Tibial artery (tissue), 4 donors: Measurements from ENCODE around the gene PRXL2B.
"Not testable (repeated sequence)": the region's sequence is repeated elsewhere in the genome, so short reads cannot be mapped to it uniquely, and the experiment has no call there.

Source experiments
- DNase-seq, 2 donors: peaks; one replicate each; pipeline ENCODE4 v3.0.0-alpha.2; 2019
- H3K27ac ChIP-seq, 2 donors: fragments of 200-600 bp; sonication (generic) in 1 of 2; 1 replicate in 1 of 2; 2 replicates in 1 of 2; pipeline ENCODE4 v1.5.1; 2018 to 2019; ENCODE audit warnings: mild to moderate bottlenecking in 1 of 2
- H3K27me3 ChIP-seq, 2 donors: fragments of 200-600 bp; sonication (generic) in 1 of 2; one replicate each; pipeline versions ENCODE4 v1.5.1 to v1.6.0; 2016 to 2019
- H3K36me3 ChIP-seq, 3 donors: fragments of 200-600 bp; sonication (generic) in 2 of 3; one replicate each; pipeline ENCODE4 v1.5.1; 2016 to 2019; ENCODE audit warnings: mild to moderate bottlenecking in 2 of 3
- H3K4me1 ChIP-seq, 4 donors: fragments of 200-600 bp; sonication (generic) in 2 of 4; 1 replicate in 3 of 4; 2 replicates in 1 of 4; pipeline ENCODE4 v1.5.1; 2016 to 2019
- H3K4me3 ChIP-seq, 2 donors: fragments of 200-600 bp; sonication (generic) in 1 of 2; 1 replicate in 1 of 2; 2 replicates in 1 of 2; pipeline ENCODE4 v1.5.1; 2018 to 2019; ENCODE audit warnings: mild to moderate bottlenecking in 2 of 2
- H3K9me3 ChIP-seq, 3 donors: fragments of 200-600 bp; sonication (generic) in 1 of 3; one replicate each; pipeline ENCODE4 v1.5.1; 2016 to 2019
- CTCF ChIP-seq, 2 experiments: fragments of 200-600 bp in 1 of 2; fragments of 450-650 bp in 1 of 2; IDR thresholded peaks; one replicate each; pipeline ENCODE4 v1.5.1; 2017 to 2019; ENCODE audit warnings: antibody characterized with exemption in 2 of 2, mild to moderate bottlenecking in 1 of 2, moderate library complexity in 1 of 2
- intact Hi-C: fragments of 100-400 bp; cut with DNase I; formaldehyde crosslinking; loops from one replicate; pipeline ENCODE4 v1.15.0; 2023; ENCODE audit warnings: low total_unique reads

PRXL2B gene

DNA sequence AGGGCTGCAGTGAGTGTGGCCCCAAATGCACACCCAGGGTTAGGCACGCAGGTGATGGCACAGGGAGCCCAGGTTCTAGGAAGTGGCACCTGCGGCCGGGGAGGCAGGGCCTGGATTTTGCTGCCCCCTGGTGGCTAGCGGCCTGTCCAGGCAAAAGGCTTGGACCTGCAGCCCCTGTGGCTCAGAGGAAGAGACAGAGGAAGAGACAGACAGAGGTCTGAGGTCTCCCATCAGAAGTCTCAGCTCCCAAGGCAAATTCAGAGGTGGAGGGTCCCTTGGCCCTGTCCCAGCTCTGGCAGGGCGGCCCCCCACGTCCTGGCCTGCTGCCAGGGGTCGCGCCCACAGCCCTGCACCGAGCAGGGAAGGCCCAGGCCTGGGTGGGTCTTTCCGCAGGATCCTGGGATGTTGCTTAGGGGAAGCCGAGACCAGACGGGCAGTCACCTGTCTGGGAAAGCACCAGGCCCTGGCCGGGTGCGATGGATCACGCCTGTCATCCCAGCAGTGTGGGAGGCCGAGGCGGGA, 38.4 kb upstream of the PRXL2B start:
- peak overlapping the region; percentile 95 to 97 for H3K27ac ChIP-seq
- peaks cover 0 to 36% of the 10 kb centered on the region in 2 donors for H3K27me3 ChIP-seq
- peak; percentile 91 to 97 for TF ChIP-seq CTCF (IDR thresholded peaks at IDR 0.05)
- peak overlapping the region; percentile 37 to 64 for H3K4me3 ChIP-seq
- peaks cover 0 to 65% (median 41%) of the 10 kb centered on the region in 4 donors for H3K4me1 ChIP-seq
- H3K9me3 ChIP-seq = no peaks in the 10 kb centered on the region
- intact Hi-C loops = loop anchor here (2.0 kb wide), 1 partner anchor 133 kb away; no protein-coding TSS in a partner anchor
- peak; percentile 73 to 91 for DNase-seq
- no peaks in the 10 kb centered on the region for H3K36me3 ChIP-seq

DNA sequence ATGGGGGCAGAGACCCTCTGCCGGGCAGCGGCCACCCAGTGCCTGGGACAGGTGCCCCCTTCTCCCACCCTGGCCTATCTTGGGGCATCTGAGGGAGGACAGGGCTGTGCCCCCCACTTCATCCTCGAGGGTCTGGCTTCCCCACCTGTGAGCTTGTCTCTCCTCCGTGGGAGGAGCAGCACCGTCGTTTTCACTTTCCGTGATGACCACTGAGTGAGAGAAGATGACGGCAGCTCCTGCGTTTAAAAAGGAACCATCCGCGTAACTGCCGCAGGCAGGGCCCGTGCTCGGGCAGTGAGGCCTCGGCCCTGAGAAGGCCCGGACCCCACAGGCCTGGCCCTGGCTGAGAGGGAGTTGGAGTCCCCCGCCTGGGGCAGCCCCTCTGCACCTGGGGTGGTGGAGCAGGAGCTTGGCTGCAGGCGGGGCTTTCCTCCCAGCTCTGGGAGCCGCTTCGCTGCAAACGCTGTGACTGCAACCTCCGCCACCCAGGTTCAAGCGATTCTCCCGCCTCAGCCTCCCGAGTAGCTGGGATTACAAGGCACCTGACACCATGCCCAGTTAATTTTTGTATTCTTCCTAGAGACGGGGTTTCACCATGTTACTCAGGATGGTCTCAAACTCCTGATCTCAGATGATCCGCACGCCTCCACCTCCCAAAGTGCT, 37.1 kb upstream of the PRXL2B start:
- H3K9me3 ChIP-seq, H3K36me3 ChIP-seq, DNase-seq: not testable (repeated sequence)
- H3K27ac ChIP-seq = peak overlapping the region; percentile 95 to 97
- H3K27me3 ChIP-seq = peaks cover 0 to 23% of the 10 kb centered on the region in 2 donors
- intact Hi-C loops = loop anchor here (2.0 kb wide), 1 partner anchor 135 kb away; no protein-coding TSS in a partner anchor
- peak overlapping the region; percentile 37 to 45 for H3K4me3 ChIP-seq
- peaks cover 0 to 52% (median 39%) of the 10 kb centered on the region in 4 donors for H3K4me1 ChIP-seq

DNA sequence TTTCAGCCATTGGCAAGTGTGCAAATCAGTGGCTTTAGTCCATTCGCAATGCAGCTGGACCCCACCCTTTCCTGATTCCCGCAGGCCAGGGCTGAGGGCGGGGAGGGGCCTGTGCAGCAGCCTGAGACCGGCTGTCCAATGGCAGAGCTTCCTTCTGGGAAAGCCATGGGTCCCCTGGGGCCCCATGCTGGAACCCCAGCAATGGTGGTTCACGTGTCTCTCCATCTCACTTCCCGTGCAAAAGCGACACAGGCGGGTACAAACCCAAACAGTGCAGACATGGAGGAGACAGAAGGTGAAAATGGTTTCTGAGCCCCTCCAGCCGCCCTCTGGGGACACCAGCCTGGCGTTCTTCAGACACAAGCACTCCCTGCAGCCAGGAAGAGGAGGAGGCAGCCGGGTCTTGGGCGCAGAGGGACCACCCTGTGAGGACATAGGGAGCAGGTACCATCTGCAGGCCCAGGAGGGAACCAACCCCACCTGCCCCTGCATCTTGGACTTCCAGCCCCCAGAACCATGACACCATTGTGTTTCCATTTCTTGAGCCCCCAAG, 36.2 kb upstream of the PRXL2B start:
- H3K27ac ChIP-seq, H3K36me3 ChIP-seq, intact Hi-C loops, DNase-seq, H3K4me3 ChIP-seq, H3K9me3 ChIP-seq: not testable (repeated sequence)
- Histone ChIP-seq H3K27me3 (peaks cover 0 to 16% of the 10 kb centered on the region in 2 donors), H3K4me1 (peaks cover 0 to 52% (median 42%) of the 10 kb centered on the region in 4 donors)

DNA sequence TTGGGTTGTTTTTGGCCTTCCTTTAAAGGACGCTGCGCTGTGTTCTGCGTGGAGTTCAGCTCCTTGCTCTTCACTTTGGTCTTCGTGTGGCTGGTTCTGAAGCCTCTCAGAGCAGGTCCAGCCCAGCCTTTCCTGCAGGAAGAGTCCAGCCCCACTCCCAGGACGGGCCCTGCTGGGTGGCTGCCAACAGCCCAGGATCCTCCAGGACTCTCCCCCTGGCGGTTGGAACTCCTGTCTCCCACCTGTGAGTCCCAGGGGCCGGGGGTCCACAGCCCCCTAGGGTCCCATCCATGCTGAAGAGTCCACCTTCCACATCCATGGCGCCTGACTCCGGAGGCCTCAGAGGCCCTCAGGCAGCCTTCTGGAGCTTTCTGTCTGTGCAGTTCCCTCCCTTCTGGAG, 35.0 kb upstream of the PRXL2B start:
- H3K4me1 ChIP-seq = peaks cover 0 to 49% (median 37%) of the 10 kb centered on the region in 4 donors
- intact Hi-C loops, H3K36me3 ChIP-seq, H3K27ac ChIP-seq, H3K27me3 ChIP-seq, DNase-seq, H3K9me3 ChIP-seq, H3K4me3 ChIP-seq: not testable (repeated sequence)

DNA sequence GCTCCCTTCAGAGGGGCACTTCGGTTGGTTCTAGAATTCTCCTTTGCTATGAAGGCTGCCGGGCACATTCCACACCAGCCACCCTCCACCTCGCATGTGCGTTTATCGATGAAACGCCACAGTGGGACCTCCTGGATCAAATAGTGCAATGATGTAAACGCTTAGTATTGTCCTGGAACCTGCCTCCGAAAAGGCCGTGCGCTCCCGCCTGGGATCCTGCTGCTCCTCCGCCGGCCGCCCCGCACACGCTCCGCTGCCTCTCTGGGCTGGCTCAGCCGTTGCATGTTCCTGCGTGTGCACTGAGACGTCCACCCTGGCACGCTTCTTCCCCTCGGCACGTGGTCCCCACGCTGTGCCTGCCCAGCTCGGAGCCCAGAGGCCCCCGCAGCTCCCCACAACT, 34.4 kb upstream of the PRXL2B start:
- TF ChIP-seq CTCF (IDR thresholded peaks at IDR 0.05) = no peak
- Histone ChIP-seq H3K4me3 (no peak overlapping the region), H3K27me3 (peaks cover 0 to 3% of the 10 kb centered on the region in 2 donors), H3K4me1 (peaks cover 0 to 49% (median 37%) of the 10 kb centered on the region in 4 donors), H3K27ac (no peak overlapping the region), H3K9me3 (no peaks in the 10 kb centered on the region), H3K36me3 (no peaks in the 10 kb centered on the region)
- intact Hi-C loops = no loop called here
- no peak for DNase-seq

- H3K4me1 ChIP-seq = peaks cover 0 to 49% (median 35%) of the 10 kb centered on the region in 4 donors
- intact Hi-C loops, H3K27ac ChIP-seq, H3K9me3 ChIP-seq, H3K36me3 ChIP-seq, DNase-seq, H3K4me3 ChIP-seq, H3K27me3 ChIP-seq: not testable (repeated sequence)
These were observed 33.5 kb upstream of the PRXL2B start for GRCh38 chr1:2553076-2553475.

- intact Hi-C loops = no loop called here
- H3K4me3 ChIP-seq = no peak overlapping the region
- no peaks in the 10 kb centered on the region for H3K9me3 ChIP-seq
- peaks cover 0 to 10% (median 0%) of the 10 kb centered on the region in 3 donors for H3K36me3 ChIP-seq
- TF ChIP-seq CTCF (IDR thresholded peaks at IDR 0.05) = no peak
- peaks cover 0 to 44% (median 27%) of the 10 kb centered on the region in 4 donors for H3K4me1 ChIP-seq
- no peaks in the 10 kb centered on the region for H3K27me3 ChIP-seq
- no peak for DNase-seq
- no peak overlapping the region for H3K27ac ChIP-seq
These were observed 32.5 kb upstream of the PRXL2B start for GRCh38 chr1:2553871-2554620.
